OCI-LY7 (cell line): ENCODE data around the gene SIL1.

ENCODE experiments used
- EZH2phosphoT487 ChIP-seq: fragments of 200-600 bp; sonication (generic); IDR thresholded peaks from 2 replicates; pipeline ENCODE4 v1.6.1; 2018; ENCODE audit warnings: low read depth, borderline replicate concordance, mild to moderate bottlenecking, mixed run types, antibody characterized with exemption, low read length, moderate library complexity, mixed read lengths
- TF ChIP-seq, protein P1 (sequence below): fragments of 200-600 bp; sonication (generic); conservative IDR thresholded peaks from 2 replicates; pipeline ENCODE4 v1.5.1; 2014; ENCODE audit warnings: mild to moderate bottlenecking, antibody characterized with exemption, low read length, moderate library complexity, mixed read lengths

- TF ChIP-seq, protein P1, sequence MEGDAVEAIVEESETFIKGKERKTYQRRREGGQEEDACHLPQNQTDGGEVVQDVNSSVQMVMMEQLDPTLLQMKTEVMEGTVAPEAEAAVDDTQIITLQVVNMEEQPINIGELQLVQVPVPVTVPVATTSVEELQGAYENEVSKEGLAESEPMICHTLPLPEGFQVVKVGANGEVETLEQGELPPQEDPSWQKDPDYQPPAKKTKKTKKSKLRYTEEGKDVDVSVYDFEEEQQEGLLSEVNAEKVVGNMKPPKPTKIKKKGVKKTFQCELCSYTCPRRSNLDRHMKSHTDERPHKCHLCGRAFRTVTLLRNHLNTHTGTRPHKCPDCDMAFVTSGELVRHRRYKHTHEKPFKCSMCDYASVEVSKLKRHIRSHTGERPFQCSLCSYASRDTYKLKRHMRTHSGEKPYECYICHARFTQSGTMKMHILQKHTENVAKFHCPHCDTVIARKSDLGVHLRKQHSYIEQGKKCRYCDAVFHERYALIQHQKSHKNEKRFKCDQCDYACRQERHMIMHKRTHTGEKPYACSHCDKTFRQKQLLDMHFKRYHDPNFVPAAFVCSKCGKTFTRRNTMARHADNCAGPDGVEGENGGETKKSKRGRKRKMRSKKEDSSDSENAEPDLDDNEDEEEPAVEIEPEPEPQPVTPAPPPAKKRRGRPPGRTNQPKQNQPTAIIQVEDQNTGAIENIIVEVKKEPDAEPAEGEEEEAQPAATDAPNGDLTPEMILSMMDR, result no peak
- TF ChIP-seq EZH2phosphoT487, result no peak
These were observed 59.4 kb downstream of the SIL1 start for GRCh38 chr5:139138809-139139208.
